Suprapubic skin (tissue), 4 donors: ENCODE measurements around the gene TSC22D1.

ENCODE experiments used
- CTCF ChIP-seq, 2 donors: fragments of 200-600 bp in 1 of 2; fragments of 450-650 bp in 1 of 2; sonication (generic) in 1 of 2; IDR thresholded peaks; one replicate each; pipeline ENCODE4 v1.5.1; 2016 to 2019; ENCODE audit warnings: antibody characterized with exemption in 2 of 2, mild to moderate bottlenecking in 1 of 2, moderate library complexity in 1 of 2
- POLR2A ChIP-seq, 2 donors: fragments of 450-650 bp; IDR thresholded peaks; one replicate each; pipeline ENCODE4 v1.6.1; 2017; ENCODE audit warnings: antibody characterized with exemption in 2 of 2, mild to moderate bottlenecking in 2 of 2, moderate library complexity in 2 of 2
- POLR2AphosphoS5 ChIP-seq, 3 donors: sonication (generic); formaldehyde crosslinking; IDR thresholded peaks; one replicate each; pipeline ENCODE4 v1.6.1; 2017; ENCODE audit warnings: antibody characterized with exemption in 3 of 3

DNA sequence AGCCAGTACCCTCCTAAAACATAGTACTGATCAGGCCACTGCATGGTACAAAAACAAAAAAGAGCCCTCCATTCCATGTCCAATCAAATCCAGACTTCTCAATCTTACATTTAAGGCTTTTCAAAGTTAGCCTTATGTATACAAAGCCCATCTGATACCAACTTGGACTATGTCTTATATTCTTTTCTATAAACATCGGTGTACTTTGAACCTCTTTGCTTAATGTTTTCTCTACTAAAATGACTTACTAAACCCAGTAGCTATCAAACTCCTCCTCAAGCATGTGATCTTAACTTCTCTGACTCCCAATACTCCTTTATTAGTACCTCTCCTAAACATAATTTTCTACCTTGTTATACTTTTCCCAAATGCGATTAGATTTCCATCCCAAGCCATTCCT is 14.8 kb downstream of the TSC22D1 start:
- no peak for TF ChIP-seq CTCF (IDR thresholded peaks at IDR 0.05)
- TF ChIP-seq POLR2A (IDR thresholded peaks at IDR 0.05): no peak
- TF ChIP-seq POLR2AphosphoS5 (IDR thresholded peaks at IDR 0.05): no peak
